ENCODE data around the gene GTF2H4. TPM values are rescaled to one million over a fixed set of nuclear protein-coding genes. Genes with fewer than 3 reads are reported as not detected.
A peak's percentile ranks its signal among the peaks of the same experiment; 100 is the strongest.

The GTF2H4 gene
- total RNA-seq, 1 donor from 2014 or later: 81.0 TPM

DNA sequence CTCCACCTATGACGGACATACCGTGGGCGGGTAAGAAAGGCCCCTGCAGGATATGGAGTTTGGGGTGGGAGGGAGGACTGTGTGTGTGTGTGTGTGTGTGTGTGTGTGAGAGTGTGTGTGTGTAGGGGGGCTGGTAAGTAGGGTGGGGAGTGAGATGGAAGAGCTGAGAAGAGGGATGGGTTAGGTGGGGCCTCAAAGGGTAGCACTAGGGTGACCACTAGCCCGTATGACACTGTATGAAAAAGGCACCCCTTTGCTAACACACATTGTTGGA, 16.6 kb upstream of the GTF2H4 start:
- no peak for DNase-seq (ENCODE audit: low spot score in 2 of 2)
- Histone ChIP-seq H3K27me3 (no peaks in the 10 kb centered on the region), H3K4me1 (peaks cover 0 to 4% of the 10 kb centered on the region in 2 donors), H3K27ac (no peak overlapping the region), H3K36me3 (peaks cover 11 to 60% of the 10 kb centered on the region in 2 donors), H3K9me3 (no peaks in the 10 kb centered on the region), H3K4me3 (no peak overlapping the region)
- TF ChIP-seq, protein P1, sequence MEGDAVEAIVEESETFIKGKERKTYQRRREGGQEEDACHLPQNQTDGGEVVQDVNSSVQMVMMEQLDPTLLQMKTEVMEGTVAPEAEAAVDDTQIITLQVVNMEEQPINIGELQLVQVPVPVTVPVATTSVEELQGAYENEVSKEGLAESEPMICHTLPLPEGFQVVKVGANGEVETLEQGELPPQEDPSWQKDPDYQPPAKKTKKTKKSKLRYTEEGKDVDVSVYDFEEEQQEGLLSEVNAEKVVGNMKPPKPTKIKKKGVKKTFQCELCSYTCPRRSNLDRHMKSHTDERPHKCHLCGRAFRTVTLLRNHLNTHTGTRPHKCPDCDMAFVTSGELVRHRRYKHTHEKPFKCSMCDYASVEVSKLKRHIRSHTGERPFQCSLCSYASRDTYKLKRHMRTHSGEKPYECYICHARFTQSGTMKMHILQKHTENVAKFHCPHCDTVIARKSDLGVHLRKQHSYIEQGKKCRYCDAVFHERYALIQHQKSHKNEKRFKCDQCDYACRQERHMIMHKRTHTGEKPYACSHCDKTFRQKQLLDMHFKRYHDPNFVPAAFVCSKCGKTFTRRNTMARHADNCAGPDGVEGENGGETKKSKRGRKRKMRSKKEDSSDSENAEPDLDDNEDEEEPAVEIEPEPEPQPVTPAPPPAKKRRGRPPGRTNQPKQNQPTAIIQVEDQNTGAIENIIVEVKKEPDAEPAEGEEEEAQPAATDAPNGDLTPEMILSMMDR (IDR thresholded peaks at IDR 0.05): no peak
- intact Hi-C loops (cut with DNase I): no loop called here

DNA sequence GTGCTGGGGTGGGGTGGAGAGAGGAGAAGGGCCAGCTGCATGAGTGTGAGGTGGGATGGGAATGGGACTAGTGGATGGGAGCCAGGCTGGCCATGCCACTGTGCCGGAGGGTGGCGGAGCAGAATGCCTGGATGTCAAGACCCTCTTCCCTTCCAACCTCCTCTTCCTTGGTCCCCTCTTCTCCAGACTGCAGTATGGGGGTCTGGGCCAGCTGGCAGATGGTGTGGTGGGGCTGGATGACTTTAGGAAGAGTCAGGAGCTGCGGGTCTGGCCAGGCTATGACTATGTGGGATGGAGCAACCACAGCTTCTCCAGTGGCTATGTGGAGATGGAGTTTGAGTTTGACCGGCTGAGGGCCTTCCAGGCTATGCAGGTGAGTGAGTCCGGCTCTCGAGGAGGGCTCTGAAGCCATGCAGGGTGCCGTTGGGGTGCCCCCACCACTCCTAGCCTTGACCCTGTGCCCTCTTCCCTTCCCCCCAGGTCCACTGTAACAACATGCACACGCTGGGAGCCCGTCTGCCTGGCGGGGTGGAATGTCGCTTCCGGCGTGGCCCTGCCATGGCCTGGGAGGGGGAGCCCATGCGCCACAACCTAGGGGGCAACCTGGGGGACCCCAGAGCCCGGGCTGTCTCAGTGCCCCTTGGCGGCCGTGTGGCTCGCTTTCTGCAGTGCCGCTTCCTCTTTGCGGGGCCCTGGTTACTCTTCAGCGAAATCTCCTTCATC, 16.0 kb upstream of the GTF2H4 start:
- TF ChIP-seq, protein P1 (IDR thresholded peaks at IDR 0.05): no peak
- intact Hi-C loops (cut with DNase I): no loop called here
- no peak overlapping the region for H3K27ac ChIP-seq
- no peaks in the 10 kb centered on the region for H3K27me3 ChIP-seq
- H3K4me3 ChIP-seq: no peak overlapping the region
- H3K9me3 ChIP-seq: no peaks in the 10 kb centered on the region
- no peaks in the 10 kb centered on the region for H3K4me1 ChIP-seq
- DNase-seq (ENCODE audit: low spot score in 2 of 2): peak in 1 of 2 donors; percentile 44
- peaks cover 16 to 66% of the 10 kb centered on the region in 2 donors for H3K36me3 ChIP-seq

DNA sequence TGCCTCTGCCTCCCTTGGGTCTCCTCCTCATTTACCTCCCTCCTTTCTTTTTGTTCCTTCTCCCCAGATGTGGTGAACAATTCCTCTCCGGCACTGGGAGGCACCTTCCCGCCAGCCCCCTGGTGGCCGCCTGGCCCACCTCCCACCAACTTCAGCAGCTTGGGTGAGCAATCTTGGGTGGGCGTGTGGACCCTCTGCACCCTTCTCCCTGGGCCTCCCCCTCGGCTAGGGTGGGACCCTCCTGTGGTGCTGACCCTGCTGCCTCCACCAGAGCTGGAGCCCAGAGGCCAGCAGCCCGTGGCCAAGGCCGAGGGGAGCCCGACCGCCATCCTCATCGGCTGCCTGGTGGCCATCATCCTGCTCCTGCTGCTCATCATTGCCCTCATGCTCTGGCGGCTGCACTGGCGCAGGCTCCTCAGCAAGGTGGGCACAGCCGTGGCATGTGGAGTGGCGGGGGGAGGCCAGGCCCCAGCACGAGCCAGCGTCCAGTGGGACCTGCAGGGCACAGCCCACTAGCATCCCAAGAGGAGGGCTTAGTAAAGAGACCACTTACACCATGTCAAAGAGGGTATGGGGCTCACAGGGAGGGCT, 14.9 kb upstream of the GTF2H4 start:
- Histone ChIP-seq H3K4me3 (no peak overlapping the region), H3K27me3 (no peaks in the 10 kb centered on the region), H3K27ac (no peak overlapping the region), H3K9me3 (no peaks in the 10 kb centered on the region), H3K4me1 (no peaks in the 10 kb centered on the region), H3K36me3 (peaks cover 27 to 77% of the 10 kb centered on the region in 2 donors)
- TF ChIP-seq, protein P1 (IDR thresholded peaks at IDR 0.05): no peak
- intact Hi-C loops (cut with DNase I): no loop called here
- peak in 1 of 2 donors; percentile 18 for DNase-seq (ENCODE audit: low spot score in 2 of 2)

DNA sequence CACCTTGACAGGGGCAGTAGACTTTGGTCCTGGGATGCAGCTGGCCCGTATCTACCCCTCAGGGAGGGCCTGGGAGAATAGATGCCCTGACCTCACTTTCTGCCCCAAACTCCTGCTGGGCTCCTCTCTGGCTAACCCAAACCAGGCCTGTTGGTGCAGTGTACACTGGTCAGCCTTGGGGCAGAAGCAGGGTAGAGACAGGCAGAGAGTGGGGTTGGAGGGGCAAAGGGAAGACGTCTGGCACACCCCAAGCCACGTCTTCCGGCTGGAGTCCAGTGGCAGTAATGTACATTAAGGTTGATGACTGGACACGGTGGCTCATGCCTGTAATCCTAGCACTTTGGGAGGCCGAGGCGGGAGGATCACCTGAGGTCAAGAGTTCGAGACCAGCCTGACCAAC, 14.3 kb upstream of the GTF2H4 start:
- TF ChIP-seq, protein P1 (IDR thresholded peaks at IDR 0.05): no peak
- DNase-seq (ENCODE audit: low spot score in 2 of 2): no peak
- H3K9me3 ChIP-seq: no peaks in the 10 kb centered on the region
- H3K36me3 ChIP-seq: peaks cover 33 to 82% of the 10 kb centered on the region in 2 donors
- no peaks in the 10 kb centered on the region for H3K27me3 ChIP-seq
- H3K4me1 ChIP-seq: no peaks in the 10 kb centered on the region
- no peak overlapping the region for H3K27ac ChIP-seq
- no peak overlapping the region for H3K4me3 ChIP-seq
- intact Hi-C loops (cut with DNase I): no loop called here

DNA sequence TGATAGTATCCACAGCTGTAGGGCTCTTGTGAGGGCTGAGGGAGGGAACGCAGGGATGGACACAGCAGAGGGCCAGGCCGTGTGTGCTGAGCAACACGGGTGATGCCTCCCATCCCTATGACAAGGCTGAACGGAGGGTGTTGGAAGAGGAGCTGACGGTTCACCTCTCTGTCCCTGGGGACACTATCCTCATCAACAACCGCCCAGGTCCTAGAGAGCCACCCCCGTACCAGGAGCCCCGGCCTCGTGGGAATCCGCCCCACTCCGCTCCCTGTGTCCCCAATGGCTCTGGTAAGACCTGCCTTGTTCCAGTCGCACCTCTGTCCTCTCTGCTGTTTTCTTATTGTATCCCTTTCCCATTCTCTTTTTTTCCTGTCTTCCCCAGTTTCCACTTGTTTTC, 13.6 kb upstream of the GTF2H4 start:
- TF ChIP-seq, protein P1 (IDR thresholded peaks at IDR 0.05): no peak
- no peaks in the 10 kb centered on the region for H3K27me3 ChIP-seq
- no peak overlapping the region for H3K27ac ChIP-seq
- no peak overlapping the region for H3K4me3 ChIP-seq
- no peaks in the 10 kb centered on the region for H3K4me1 ChIP-seq
- DNase-seq (ENCODE audit: low spot score in 2 of 2): no peak
- intact Hi-C loops (cut with DNase I): no loop called here
- peaks cover 39 to 86% of the 10 kb centered on the region in 2 donors for H3K36me3 ChIP-seq
- H3K9me3 ChIP-seq: no peaks in the 10 kb centered on the region
